Inflammatory macrophage treated with lipopolysaccharide for 4 hours (primary cell): Measurements from ENCODE around the gene NACC2.

ENCODE experiments used
- DNase-seq: peaks from one replicate; pipeline ENCODE4 v3.0.0-alpha.2; 2020

NACC2 gene

GRCh38 chr9:136127313-136127712 is 32.2 kb upstream of the NACC2 start:
- DNase-seq = no peak

- no peak for DNase-seq
Observed at GRCh38 chr9:136124976-136125692, 30.0 kb upstream of the NACC2 start.

DNA sequence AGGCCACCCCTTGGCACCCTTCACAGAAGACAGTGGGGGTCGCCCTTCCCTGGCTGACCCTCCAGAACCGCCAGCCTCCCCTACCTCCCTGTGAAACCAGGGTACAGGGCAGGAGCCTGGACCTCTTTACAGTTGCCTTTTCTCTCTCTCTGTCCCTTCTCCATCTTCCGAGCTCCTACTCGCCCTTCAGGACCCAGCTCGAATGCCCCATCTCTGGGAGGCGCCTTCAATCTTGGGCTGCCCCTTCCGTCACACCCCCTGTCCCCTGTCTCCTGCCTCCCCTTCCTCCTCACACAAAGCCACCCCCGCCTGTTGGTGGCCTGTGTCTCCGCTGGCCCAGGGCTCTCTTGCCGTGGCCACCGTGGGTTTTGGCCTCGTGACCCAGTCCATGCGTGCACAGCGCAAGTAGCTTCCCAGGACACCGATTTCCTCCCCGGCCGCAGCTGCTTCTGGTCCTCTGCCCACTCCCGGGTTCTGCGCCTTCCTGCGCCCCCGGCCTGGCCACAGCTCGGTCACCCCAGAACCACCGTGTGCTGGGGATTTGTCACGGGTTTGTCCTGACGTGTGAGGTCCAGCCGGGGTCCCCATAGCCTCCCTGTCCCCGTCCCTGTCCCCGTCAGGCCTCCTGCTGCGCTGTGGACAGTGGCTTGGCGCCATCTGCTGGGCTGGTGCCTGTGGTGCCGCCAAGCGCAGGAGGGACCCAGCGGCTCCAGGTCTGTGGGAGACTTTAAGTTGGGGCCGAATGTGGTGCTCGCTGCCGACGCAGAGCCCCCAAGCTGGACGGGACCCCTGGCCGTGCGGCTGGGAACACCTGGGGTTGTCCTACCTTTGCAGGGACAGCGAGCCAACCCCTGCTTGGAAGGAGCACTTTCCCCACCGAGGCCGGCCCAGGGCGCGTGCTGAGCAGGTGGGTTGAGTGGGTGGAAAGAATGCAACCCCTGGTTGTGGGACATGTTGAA is 27.6 kb upstream of the NACC2 start:
- peak; percentile 67 for DNase-seq

DNA sequence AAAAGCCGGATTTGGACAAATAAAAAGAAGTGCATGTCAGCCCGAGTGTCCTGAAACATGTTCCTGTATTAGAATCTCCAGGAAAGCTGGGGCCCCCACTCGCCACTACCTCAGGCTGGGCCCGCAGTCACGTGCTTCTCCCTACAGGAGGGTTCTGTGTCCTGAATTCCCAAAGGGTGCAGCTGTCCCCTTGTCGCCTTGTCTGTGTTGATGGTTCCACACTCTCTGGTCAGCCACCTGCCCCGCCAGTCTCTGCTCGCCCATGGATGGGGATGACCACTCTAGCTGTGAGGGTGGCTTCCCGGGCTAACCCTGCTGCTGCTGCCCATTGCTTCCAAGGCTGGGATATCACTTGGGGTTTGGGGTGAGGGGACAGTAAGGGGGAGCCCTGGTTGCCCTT is 26.7 kb upstream of the NACC2 start:
- no peak for DNase-seq

GRCh38 chr9:136120438-136120844 is 25.4 kb upstream of the NACC2 start:
- no peak for DNase-seq

DNA sequence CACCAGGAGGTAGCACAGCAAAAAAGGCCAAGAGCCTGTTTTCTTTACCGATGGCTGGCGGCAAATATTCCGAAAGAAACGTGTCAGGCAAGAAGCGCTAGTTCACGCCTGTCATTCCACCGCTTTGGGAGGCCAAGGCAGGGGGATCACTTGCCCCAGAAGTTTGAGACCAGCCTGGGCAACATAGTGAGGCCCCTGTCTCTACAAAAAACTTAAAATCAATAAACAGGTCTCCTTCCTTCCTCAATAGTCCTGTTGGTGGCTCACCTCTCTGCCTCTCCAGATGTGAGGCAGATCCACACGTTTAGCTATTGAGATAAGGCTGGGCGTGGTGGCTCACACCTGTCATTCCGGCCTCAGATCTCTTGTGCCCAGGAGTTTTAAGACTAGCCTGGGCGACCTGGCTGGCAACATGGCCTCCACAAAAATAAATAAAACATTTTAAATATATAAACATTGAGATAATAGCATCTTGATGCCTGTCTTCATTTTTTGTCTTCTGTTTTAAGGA is 24.8 kb upstream of the NACC2 start:
- no peak for DNase-seq

DNA sequence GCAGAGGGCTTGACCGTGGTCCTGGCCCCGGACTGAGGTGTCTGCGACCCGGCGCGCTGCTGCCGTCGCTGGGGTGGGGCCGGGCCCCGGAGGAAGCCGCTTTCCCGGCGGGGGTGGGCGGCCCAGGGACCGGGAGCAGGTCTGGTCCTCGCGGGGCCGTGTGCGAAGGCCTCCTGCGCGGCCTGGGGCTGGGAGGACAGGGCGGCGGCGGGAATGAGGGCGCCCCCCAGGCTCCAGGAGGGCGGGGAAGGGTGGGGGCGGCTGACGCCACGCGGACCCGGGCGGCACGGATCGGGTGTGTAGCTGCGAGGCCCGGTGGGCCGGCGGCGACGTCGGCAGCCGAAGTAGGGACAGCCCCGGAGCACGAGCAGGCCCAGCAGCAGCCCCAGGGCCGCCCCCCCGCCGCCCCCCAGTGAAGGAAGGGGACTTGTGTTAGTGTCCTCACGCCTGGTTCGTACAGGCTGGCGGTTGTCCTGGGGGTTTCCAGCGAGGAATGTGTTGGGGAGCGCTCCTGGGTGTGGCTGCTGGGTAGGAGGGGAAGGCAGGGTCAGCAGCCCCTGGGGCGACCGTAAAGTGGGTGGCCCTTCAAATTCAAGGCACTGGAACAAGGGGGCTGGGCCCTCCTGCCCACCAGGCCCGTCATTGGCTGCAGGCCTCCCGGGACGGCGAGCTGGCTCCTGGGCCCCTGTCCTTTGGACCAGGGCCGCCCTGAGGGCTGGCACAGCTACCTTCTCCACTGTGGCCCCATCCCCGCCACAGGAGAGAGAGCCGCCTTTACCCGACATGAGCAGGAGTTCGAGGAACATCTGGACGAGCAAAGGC is 24.2 kb upstream of the NACC2 start:
- DNase-seq = no peak

- DNase-seq = peak; percentile 98
Observed at GRCh38 chr9:136118320-136119060, 23.4 kb upstream of the NACC2 start, which contains the start of gene TMEM250. Gene TMEM250, minus strand, starts transcription at chr9:136118875. Its CDS starts 1,975 bp downstream, at chr9:136116900.

GRCh38 chr9:136117916-136118319 is 22.8 kb upstream of the NACC2 start:
- no peak for DNase-seq

DNA sequence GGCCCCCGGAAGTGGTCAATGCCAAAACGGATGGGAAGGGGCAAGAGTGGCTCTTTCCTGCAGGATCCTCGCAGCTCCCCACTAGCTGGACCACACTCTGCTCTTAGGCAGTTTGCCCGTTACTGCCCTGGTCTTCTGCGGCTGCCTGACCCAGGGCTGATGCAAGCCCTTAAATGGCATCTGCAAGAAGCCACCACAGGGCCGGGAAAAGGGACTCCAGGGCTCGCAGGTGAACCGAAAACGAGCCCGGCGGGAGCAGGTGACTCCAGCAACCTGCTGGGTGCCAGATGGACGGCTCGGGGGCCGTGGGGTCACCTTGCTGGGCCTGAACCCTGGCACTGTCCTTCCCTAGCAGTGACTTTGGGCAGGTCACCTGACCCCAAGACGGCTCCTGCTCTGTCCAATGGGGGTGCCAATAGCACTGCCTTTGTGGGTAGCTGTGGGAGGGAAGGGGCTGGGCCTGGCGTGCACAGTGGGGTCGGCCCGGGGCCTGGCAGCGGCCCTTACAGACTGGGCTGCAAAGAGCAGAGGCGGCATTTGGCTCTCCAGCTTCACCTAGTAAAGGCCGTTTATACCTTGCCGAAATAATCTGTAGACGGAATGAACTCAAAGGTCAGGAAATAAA is 22.3 kb upstream of the NACC2 start:
- DNase-seq = peak; percentile 38

GRCh38 chr9:136116360-136117098 is 21.4 kb upstream of the NACC2 start:
- no peak for DNase-seq

GRCh38 chr9:136115641-136116359 is 20.7 kb upstream of the NACC2 start:
- no peak for DNase-seq

DNA sequence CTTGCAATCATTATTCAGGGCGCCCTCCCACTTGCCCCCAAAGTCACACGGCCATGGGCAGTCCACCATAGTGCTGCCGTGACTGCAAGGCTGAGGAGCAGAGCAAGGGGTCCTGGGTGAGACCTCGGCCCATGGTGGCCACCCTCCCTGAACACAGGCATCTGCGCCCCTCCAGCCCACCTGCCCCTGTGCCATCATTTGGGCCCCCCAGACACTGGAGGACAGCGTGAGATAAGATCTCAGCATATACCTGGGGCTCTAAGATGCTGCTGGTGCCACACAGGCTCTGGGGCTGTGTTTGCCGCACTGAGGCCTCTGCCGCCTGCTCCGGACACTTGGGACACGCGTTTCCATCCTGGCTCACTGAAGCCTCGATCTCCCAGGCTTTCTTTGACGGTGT is 20.1 kb upstream of the NACC2 start:
- no peak for DNase-seq

- DNase-seq = no peak
Observed at GRCh38 chr9:136114610-136115009, 19.5 kb upstream of the NACC2 start.

GRCh38 chr9:136112541-136112940 is 17.5 kb upstream of the NACC2 start:
- DNase-seq = no peak

GRCh38 chr9:136111910-136112309 is 16.8 kb upstream of the NACC2 start:
- DNase-seq = no peak

GRCh38 chr9:136111190-136111589 is 16.1 kb upstream of the NACC2 start:
- DNase-seq = no peak

- no peak for DNase-seq
Observed at GRCh38 chr9:136110082-136111061, 15.3 kb upstream of the NACC2 start.
